OCI-LY7 (cell line): ENCODE data around the gene SPATA24. TPM values are rescaled to one million over a fixed set of nuclear protein-coding genes. Genes with fewer than 3 reads are reported as not detected.

ENCODE experiments used
- BruUV-seq: library from RNA; stranded (reverse); fragments of 400-500 nt; replicated peaks from 2 replicates; lab custom pipeline; 2021; lab: Mats Ljungman, UMichigan
- CTCF ChIA-PET: fragments of 300-600 bp; sonication (Branson Sonifier 250); formaldehyde crosslinking; loops from one replicate; lab custom pipeline; 2022; ENCODE audit warnings: antibody characterized with exemption; ENCODE audit not compliant: unreplicated experiment; lab: Charles Lee
- POLR2A ChIA-PET: fragments of 300-600 bp; sonication (Branson Sonifier 250); formaldehyde crosslinking; loops from one replicate; lab custom pipeline; 2022; ENCODE audit warnings: antibody characterized with exemption; lab: Charles Lee
- DNase-seq: peaks from one replicate; pipeline ENCODE4 v3.0.0-alpha.2; 2015; ENCODE audit warnings: low spot score
- H2AFZ ChIP-seq: fragments of 200-600 bp; sonication (generic), shearing (Covaris generic); 2 replicates; pipeline ENCODE4 v1.6.1; 2014; ENCODE audit warnings: mild to moderate bottlenecking, antibody characterized with exemption, low read length, moderate library complexity
- H3K27ac ChIP-seq: fragments of 200-600 bp; sonication (generic); 2 replicates; pipeline ENCODE4 v1.5.1; 2014; ENCODE audit warnings: mixed run types, low read depth, mild to moderate bottlenecking, moderate library complexity, low read length, inconsistent platforms; ENCODE audit not compliant: poor library complexity, severe bottlenecking
- H3K36me3 ChIP-seq: fragments of 200-600 bp; sonication (generic); 2 replicates; pipeline ENCODE4 v1.6.1; 2014; ENCODE audit warnings: mild to moderate bottlenecking, antibody characterized with exemption, low read length, moderate library complexity, mixed read lengths; ENCODE audit not compliant: insufficient read depth
- H3K4me1 ChIP-seq: fragments of 200-600 bp; sonication (generic); 2 replicates; pipeline ENCODE4 v1.5.1; 2014; ENCODE audit warnings: mild to moderate bottlenecking, low read length; ENCODE audit not compliant: insufficient read depth, poor library complexity, severe bottlenecking
- H3K4me2 ChIP-seq: fragments of 200-600 bp; sonication (generic); 2 replicates; pipeline ENCODE4 v1.6.1; 2014; ENCODE audit warnings: mild to moderate bottlenecking, low read length
- H3K4me3 ChIP-seq: fragments of 200-600 bp; sonication (generic); 2 replicates; pipeline ENCODE4 v1.5.1; 2014; ENCODE audit warnings: mild to moderate bottlenecking, low read depth, low read length; ENCODE audit not compliant: poor library complexity, severe bottlenecking
- H3K79me2 ChIP-seq: fragments of 200-600 bp; sonication (generic); 2 replicates; pipeline ENCODE4 v1.6.1; 2016; ENCODE audit warnings: low read depth, mild to moderate bottlenecking, low read length, moderate library complexity, mixed read lengths; ENCODE audit not compliant: insufficient read depth
- H3K9me2 ChIP-seq: fragments of 200-600 bp; sonication (generic); 2 replicates; pipeline ENCODE4 v1.6.1; 2016; ENCODE audit warnings: mild to moderate bottlenecking, low read length, mixed read lengths; ENCODE audit not compliant: insufficient read depth
- H3K9me3 ChIP-seq: fragments of 200-600 bp; sonication (generic); 2 replicates; pipeline ENCODE4 v1.6.1; 2014; ENCODE audit warnings: mild to moderate bottlenecking, mixed run types, low read length, mixed read lengths
- H4K20me1 ChIP-seq: fragments of 200-600 bp; sonication (generic); 2 replicates; pipeline ENCODE4 v1.6.1; 2014; ENCODE audit warnings: mild to moderate bottlenecking, antibody characterized with exemption, low read length, moderate library complexity, mixed read lengths; ENCODE audit not compliant: insufficient read depth
- CTCF ChIP-seq: fragments of 200-600 bp; sonication (generic); conservative IDR thresholded peaks from 2 replicates; pipeline ENCODE4 v1.5.1; 2014; ENCODE audit warnings: mild to moderate bottlenecking, antibody characterized with exemption, low read length, moderate library complexity, mixed read lengths
- EZH2phosphoT487 ChIP-seq: fragments of 200-600 bp; sonication (generic); IDR thresholded peaks from 2 replicates; pipeline ENCODE4 v1.6.1; 2018; ENCODE audit warnings: low read depth, borderline replicate concordance, mild to moderate bottlenecking, mixed run types, antibody characterized with exemption, low read length, moderate library complexity, mixed read lengths
- intact Hi-C: fragments of 100-400 bp; cut with micrococcal nuclease; formaldehyde crosslinking; loops from one replicate; pipeline ENCODE4 v1.10.0; 2022; ENCODE audit not compliant: unreplicated experiment
- total RNA-seq, 2 experiments: library from RNA; depleted of rRNA in 1 of 2; stranded (reverse); fragments of >200 nt in 1 of 2; shearing (Covaris generic) in 1 of 2; gene quantifications; 2 replicates each; pipeline ENCODE4 v1.2.3, GENCODE V29; 2014 to 2022

SPATA24 gene
- total RNA-seq, 2 experiments from 2014 or later, result 9.4 to 12.0 TPM

- CTCF ChIA-PET, result no interaction called here
- Histone ChIP-seq H3K27ac (peak overlapping the region; percentile 90), H3K4me1 (peaks cover 53% of the 10 kb centered on the region), H3K36me3 (peaks cover 47% of the 10 kb centered on the region), H3K4me2 (peak overlapping the region; percentile 42), H3K9me2 (no peaks in the 10 kb centered on the region), H3K79me2 (peaks cover 21% of the 10 kb centered on the region), H3K4me3 (no peak overlapping the region), H2AFZ (no peak overlapping the region), H3K9me3 (no peaks in the 10 kb centered on the region), H4K20me1 (peaks cover 7% of the 10 kb centered on the region; the same call in 1 of the 2 replicates)
- intact Hi-C loops, result no loop called here
- no TSS peak for BruUV-seq
- POLR2A ChIA-PET, result interaction anchor here (1.2 kb wide), 1 partner anchor 9 kb away, joined by 4 read pairs; no protein-coding TSS in a partner anchor
- DNase-seq, result peak; percentile 52
- TF ChIP-seq EZH2phosphoT487, result no peak
- TF ChIP-seq CTCF, result no peak
Observed at GRCh38 chr5:139381837-139382761, 21.8 kb downstream of the SPATA24 start.

- no peaks in the 10 kb centered on the region for H3K9me3 ChIP-seq
- POLR2A ChIA-PET, result no interaction called here
- no peaks in the 10 kb centered on the region for H4K20me1 ChIP-seq
- no peak for DNase-seq
- no peak overlapping the region for H2AFZ ChIP-seq
- H3K4me1 ChIP-seq, result peaks cover 31% of the 10 kb centered on the region
- no peak overlapping the region for H3K4me2 ChIP-seq
- H3K4me3 ChIP-seq, result no peak overlapping the region
- H3K27ac ChIP-seq, result no peak overlapping the region
- peaks cover 39% of the 10 kb centered on the region for H3K36me3 ChIP-seq
- TF ChIP-seq EZH2phosphoT487 (no peak), CTCF (no peak)
- BruUV-seq, result no TSS peak
- intact Hi-C loops, result no loop called here
- CTCF ChIA-PET, result no interaction called here
- no peaks in the 10 kb centered on the region for H3K9me2 ChIP-seq
- no peaks in the 10 kb centered on the region for H3K79me2 ChIP-seq
Observed at GRCh38 chr5:139379626-139380449, 24.1 kb downstream of the SPATA24 start.
